ENCODE data around the gene KCNQ5.

The KCNQ5 gene

DNA sequence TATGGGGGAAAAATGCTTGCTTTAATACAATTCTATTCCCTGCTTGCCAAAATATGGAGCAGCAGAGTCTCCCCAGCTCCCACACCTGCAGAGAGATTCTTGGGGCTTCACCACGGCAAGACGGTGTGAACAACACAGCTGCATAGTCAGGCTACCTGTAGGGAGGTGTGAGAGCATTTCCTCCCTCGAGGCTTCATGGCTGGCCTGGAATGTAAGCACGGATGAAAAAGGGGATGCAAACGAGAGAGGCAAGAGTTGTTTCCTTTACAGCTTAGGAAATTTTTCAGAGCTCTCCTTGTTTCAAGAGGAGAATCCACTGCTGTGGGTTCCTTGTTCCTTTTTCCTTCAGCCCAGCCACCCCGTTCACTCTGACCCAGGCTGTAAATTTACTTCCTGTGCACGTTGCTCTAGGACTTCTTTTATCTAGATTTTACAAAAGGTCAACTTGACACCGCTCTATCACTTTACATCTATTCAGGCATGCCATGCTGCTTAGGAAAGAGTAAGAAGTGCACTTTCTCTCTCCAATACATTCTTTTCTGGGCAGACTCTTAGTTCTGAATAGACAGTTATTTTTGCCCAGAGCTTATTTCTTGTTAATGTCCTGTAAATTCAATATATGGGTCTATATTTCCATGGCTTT is 406.4 kb downstream of the KCNQ5 start:
- no peak for DNase-seq

DNA sequence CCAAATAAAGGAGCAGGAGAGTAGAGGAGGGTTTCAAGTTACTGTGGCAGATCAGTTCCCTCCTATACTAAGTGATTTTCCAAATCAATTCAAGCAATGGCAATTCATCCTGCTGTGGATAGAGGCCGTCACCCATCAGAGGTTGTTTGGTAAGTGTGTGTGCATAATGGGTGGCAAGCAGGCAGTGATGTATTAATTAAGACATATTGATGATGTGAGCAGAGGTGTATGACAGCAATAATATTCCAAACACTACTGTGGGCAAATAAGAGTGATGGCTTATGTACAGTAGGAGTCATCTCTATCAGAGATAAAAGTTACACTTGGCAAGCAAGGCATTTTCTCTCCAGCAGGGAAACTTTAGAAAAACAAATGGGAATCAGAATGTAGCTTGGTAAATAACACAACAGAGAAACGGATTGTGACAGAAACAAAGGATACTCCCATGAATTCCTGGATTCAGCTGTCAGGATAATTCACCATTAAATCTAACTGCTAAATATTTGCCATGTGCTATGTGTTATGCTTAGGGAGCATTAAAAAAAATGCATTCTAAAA is 407.1 kb downstream of the KCNQ5 start:
- DNase-seq, result no peak

DNA sequence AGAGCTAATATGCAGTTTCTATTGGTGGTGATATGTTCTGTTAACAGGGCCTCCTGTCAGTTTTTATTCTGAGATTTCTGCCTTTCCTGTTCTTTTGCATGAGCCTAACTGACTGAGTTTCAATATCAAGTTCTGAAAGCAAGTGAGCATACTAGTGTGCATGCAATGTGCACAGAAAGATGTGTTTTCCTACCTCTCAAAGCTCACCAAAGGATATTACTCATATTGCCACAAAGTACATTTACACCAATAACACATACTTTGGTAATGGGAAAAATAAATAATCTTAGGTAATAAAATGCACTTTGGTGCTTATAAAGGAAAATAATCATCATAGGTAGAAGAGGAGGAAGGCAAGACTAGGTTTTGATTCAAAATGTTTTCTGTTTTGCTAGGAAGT is 408.4 kb downstream of the KCNQ5 start:
- no peak for DNase-seq

DNA sequence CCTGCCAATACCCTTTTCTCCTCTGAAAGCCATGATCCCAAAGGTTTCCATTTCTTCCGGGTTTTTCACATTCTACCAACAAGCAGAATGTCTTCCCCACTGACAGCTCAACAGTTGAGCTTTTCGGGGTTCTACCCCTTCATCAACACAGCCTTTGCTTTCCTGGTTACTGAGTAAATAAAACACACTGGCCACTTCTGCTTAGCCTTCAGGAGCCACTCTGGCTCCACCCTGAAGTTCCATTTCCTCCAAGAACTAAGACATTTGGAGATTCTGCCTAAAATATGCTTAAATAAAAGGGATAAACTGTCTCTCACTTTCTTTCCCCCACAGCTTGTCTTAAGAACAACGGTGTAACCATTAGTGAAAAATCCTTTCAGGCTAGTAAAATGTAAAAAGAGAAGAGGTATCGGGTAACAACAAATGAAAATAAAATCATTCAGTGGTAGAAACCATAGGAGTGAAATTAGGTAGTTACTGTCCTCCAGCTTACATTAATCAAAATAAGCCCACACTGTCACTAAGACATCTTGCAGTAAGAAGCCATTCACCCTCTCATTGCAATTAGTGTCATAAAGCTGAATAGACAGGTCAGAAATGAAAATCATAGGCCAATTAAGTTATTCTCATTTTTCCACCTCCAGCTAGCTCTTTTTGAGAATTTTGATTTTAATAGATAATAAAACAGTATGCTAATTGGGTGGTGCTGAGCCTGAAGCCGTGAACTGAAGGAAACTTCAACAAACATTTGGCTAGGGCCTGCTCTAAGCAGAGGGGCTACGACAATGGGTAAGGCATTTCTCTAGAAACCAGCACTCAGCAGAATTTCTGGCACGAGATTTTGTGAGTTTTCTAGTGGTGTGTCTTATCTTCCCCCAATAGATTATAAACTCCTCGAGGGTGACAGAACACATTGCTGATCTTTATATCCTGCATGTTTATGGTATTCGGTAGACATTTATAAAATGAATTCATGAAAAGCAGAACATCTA is 409.2 kb downstream of the KCNQ5 start:
- no peak for DNase-seq

DNA sequence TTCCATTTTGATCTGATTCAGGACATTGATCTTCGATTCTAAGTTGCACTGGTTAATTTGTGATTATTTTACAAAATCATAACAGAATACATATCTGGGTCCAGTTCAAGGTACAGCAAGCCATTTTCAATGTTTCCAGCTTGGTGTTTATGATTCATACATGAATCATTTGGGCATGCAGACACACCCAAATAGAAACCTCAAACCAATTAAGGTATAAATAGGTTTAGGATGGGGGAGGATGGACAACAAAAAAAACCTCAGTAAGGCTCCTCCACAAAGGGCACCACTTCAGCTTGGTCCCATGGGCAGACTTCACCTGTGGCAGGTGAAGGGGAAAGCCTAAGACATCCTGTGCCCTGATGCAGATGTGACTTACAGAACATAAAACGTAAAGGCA is 410.7 kb downstream of the KCNQ5 start:
- no peak for DNase-seq

DNA sequence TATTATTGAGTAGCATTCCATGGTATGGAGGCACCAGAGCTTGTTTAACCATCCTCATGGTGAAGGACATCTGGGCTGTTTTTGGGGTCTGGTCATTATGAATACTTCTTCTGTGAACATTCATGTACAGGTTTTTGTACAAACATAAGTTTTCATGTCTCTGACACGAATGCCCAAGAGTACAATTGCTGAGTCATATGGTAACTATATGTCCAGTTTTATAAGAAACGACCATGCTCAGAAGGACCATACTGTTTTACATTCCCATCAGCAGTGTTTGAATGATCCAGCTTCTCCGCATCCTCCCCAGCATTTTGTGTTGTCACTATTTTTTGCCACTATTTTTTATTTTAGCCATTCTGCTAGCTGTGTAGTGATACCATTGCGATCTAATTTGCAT is 414.8 kb downstream of the KCNQ5 start:
- DNase-seq, result no peak

DNA sequence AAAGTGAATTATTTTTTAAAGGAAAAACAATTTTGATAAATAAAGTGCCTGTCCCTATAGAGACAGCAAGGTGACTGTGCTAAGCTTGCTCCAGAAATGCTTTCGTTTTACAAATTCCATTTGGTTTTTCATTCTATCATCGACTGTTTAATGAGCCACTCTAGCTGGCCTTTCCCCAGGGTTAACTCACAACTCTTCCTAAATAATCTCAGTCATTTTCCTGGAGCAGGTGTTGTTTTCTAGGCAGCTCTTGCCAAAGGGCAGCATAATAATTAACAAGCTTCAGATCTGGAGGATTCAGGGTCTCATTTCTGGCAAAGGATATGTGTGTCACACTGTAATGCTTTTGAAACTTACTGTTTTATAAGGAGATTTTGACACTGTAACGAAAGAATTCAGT is 419.2 kb downstream of the KCNQ5 start:
- DNase-seq, result no peak

DNA sequence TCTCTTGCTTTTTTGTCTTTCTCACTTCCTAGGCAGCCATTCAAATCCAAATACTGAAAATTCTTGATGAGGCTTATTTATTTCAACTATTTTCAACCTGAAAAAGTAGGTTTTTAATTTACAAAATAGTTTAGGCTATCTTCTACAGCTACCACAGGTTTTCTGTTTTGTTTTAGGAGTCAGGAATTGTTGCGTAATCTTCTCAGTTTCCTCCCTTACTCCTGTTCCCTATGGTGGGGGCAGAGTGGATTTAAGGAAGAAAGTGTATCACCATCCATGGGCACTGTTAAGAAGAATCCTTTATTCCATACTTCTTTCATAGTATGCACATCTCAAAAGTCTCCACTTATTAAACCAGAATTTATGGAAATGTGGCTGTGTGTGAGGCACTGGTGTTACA is 421.0 kb downstream of the KCNQ5 start:
- DNase-seq, result no peak

DNA sequence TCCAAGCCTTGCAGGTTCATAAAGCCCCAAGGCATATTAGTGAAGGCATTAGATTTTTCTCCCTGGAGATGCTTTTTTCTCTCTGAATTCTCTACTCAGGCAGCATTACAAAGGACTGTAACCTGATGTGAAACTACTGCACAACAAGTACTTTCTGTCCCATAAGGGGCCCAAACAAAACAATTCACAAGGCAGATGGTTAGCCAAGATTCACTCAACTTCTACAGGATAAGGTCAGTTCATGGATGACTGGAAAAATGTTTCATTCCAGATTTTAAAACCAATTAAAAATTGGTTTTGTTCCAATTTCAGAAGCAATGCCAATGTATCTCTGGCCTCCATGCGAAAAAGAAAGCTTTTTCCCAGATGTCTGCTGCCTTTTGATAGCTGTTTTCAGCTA is 421.6 kb downstream of the KCNQ5 start:
- no peak for DNase-seq

DNA sequence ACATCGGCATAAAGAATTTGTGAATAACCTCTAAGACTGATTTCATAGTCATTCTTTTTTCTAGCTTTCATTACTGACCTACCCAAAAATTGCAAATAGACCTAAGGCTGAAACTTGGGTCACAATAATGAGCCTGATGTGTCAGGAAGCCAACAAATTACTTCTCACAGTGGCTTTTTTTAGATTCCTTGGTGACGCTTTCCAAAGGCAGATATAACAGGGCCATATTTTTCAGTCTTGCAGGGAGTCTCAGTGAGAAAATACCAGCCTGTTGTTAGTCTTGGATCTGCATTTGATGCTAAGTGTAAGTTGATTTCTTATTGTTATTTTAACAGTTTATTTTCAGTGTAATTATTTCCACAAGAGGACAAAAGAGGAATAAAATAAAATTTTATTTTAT is 423.7 kb downstream of the KCNQ5 start:
- no peak for DNase-seq

DNA sequence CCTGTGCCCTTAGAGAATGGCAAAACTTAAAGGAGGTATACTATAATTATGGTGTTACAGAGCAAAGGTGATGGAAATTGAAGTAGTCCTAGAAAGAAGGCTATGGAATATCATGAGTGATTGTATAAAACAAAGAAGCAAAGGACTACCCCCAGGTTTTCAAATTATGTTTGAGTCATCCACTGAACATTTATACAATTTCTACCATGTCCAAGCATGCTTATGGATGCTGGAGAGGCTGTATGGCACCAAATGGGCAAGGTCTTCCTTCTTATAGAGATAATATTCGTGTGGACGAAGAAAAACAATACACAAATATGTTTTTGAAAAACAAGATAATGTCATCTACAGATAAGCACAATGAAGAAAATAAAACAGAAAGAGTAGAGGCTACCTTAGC is 425.9 kb downstream of the KCNQ5 start:
- no peak for DNase-seq

DNA sequence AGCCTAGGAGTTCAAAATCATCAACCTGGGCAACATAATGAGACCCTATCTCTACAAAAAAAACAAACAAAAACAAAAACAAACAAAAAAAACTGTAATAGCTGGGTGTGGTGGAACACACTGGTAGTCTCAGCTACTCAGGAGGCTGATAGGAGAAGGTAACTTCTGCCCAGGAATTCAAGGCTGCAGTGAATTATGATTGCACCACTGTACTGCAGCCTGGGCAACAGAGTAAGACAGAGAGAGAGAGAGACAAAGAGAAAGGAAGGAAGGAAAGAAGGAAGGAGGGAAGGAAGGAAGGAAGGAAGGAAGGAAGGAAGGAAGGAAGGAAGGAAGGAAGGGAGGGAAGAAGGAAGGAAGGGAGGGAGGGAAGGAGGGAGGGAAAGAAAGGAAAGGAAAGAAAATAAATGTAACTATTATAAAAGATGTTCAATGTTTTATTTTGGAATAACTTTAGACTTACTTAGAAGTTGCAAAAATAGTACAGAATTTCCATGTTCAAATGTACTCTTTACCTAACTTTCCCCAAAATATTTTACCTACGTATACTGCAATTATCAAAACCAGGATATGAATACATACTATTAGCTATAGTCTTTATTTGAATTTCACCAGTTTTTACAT is 428.2 kb downstream of the KCNQ5 start:
- no peak for DNase-seq

DNA sequence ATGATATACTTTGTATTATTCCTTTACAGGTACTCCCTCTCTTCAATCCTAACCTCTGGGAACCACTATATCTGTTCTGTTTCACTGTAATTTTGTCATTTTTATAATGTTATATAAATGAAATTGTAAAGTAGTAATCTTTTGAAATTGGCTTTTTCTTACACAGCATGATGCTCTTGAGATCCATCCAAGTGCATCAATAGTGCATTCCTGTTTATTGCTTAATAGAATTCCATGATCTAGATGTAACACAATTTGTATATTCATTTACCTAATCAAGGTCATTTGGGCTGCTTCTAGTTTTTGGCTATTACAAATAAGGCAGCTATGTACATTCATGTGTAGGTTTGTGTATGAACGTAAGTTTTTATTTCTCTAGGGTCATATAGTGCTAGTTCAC is 428.8 kb downstream of the KCNQ5 start:
- DNase-seq, result no peak

DNA sequence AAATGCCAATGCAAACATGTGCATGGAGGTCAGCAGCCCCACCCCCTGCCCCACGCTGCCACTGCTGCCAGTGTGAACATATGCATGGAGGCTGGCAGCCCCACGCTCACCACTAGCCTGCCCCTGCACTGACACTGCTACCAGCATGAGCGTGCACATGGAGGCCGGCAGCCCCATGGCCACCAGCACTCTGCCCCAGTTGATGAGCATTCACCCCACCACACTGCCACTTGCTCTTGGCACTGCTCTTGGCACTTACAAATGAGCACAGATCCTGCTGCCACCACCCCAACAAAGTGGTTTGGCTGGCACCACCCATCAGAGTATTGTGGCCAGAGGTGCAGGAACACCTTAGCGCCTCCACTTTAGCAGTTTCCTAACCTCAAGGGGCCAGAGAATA is 429.3 kb downstream of the KCNQ5 start:
- no peak for DNase-seq

DNA sequence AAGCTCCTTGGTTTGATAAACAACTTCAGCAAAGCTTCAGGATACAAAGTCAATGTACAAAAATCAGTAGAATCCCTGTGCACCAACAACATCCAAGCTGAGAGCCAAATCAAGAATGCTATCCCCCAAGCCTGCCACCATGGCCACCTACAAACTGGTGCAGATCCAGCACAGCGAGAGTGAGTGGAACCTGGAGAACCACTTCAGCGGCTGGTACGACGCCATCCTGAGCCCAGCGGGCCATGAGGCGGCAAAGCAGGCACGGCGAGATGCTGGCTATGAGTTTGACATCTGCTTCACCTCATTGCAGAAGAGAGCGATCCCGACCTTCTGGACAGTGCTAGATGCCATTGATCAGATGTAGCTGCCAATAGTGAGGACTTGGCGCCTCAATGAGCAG is 433.1 kb downstream of the KCNQ5 start:
- DNase-seq, result no peak

DNA sequence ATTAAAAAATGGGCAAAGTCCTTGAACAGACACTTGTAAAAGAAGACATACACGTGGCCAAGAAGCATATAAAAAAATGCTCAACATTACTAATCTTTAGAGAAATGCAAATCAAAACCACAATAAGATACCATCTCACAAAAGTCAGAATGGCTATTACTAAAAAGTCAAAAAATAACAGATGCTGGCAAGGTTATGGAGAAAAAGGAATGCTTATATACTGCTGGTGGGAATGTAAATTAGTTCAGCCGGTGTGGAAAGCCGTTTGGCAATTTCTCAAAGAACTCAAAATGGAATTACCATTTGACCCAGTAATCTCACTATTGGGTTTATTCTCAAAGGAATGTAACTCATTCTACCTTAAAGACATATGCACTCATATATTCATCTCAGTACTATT is 436.9 kb downstream of the KCNQ5 start:
- DNase-seq, result no peak

DNA sequence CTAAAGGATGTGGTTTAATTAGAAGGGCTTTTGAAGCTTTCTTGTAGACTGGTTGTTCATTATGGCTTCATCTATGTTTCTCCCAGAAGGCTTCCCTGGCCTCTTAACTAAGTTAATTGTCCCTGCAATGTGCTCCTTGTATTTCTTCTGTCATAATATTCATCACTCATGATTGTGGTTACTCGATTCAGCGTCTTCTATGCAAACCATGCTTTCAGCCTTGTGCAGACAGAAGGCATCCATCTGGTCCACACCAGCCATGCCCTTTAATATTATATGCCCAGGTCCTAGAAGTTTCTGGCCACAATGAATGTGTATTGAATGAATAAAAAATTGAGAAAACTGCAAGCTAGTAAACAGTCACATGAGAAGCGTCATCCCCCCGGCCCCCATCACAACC is 440.3 kb downstream of the KCNQ5 start:
- no peak for DNase-seq

DNA sequence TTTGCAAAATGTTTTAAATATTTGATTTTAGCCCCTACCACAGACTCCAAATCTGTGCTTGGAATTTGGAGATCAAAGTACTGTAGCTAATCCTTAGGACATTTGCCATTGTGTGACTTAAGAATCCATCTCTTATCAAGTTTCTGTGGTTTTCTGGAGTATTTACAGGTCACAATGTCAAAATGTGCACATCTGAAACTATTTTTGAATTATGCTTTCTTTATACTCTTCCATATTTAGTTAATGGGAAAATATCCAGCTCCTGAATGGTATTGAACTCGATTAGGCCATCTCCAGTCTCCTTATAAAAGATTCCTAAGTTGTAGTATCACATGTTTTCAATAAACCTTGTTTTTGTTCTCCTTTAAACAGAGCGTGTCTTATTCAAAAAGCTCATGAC is 441.0 kb downstream of the KCNQ5 start:
- no peak for DNase-seq

DNA sequence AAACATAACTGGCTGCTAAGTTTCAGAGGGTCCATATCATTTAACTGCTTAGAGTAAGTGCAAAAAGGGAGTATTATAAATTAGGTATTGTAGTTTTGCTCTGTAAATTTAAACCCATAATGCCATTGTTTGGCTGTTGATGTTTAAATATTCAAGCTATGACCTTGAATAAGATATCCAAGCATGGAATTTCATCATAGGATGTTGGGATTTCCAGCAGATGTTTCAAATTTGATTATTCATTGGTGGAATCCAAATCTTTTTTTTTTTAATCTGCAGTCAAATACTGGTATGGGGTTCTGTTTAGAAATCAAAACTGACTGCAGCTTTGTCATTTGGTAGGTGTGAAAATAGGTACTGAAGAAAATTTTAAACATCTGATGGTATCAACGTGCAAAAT is 442.4 kb downstream of the KCNQ5 start:
- no peak for DNase-seq

DNA sequence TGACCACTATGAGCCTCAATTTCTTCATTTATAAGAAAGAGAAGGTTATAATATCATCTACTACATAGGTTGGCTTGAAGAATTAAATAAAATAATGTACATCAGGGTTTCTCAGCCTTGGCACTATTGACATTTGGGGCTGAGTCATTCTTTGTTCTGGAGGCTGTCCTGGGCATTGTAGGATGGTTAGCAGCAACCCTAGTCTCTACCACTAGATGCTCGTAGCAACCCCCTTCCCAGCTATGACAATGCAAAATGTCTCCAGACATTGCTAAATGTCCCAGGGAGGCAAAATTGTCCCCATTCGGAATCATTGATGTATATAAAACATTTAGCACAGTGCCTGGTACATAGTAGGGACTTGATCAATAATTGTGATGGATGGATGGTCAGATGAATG is 451.4 kb downstream of the KCNQ5 start:
- DNase-seq, result no peak

DNA sequence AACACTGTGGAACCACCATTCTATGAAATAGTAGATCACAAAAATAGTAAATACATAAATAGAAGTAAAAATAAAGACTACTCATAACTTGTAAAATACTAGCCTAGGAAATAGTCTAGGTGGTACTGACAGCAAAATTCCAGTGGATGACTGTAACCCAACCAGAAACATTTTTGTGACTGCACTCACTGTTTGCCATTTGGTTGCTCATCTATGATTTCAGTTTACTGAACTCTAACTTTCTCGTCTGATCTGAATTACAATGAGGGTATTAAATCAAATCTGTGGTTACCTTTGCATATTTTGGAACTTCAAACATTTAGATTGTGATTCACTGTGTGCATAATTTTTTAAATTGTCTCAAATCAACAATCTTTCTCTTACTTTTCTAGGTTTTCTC is 452.3 kb downstream of the KCNQ5 start:
- DNase-seq, result no peak

DNA sequence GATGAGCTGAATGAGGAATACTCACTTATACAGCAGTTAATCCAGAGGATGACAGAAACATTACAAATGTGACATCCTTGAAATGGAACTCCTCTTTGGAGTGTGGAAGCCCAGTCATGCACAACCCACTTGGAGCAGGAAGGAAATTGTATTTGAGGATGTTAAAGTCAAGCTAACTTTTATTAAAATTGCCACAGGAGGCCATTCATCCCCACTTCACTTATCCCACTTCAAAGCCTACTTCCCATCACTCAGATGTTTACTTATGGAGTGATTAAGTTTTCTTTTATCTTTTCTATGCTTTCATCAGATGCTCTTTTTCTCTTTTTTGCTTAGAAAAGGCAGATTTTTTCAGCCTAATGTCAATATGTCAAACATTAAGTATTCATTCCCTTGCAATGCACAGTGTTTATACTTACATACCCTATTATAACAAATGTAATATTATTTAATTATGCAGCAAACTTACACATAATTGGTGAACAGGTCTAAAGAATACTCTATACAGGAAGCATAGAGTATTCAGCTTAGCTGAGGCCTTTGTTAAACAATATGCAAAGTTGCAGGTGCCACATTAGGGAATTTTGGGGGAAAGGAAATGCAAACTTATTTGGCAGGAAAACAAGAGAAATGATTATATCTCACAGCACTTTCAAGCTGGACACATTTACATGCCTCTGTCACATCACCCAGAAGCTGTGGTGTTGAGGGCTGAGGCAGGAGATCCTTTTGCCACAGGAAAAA is 454.5 kb downstream of the KCNQ5 start:
- DNase-seq, result no peak

DNA sequence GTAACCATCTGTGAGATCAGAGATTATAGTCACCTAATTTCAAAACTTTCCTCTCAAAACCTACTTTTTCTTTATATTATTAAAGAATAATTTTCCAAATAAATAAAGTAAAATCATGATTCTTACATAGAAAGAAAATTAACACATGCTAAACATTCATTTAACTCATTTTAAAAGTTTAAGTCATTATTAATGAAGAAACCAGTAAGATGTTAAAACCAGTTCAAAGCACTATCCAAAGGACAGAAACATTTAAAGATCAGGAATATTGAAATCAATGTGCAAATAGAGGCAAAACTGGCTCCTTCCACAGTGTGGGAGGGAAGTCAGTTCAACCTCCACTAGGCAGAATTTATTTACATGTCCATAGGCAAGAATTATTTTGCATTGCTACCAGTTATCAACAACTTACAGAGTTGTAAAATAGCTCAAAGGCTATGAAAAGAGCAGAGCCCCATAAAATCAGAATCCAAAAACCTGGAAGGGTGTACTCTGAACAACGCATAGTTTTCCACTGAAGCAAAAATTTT is 456.5 kb downstream of the KCNQ5 start:
- DNase-seq, result no peak
